Neural crest cell (in vitro differentiated cells): Measurements from ENCODE around the gene RIT2. TPM values are rescaled to one million over a fixed set of nuclear protein-coding genes. Genes with fewer than 3 reads are reported as not detected.

ENCODE experiments used
- DNase-seq: peaks from one replicate; pipeline ENCODE4 v3.0.0; 2021; ENCODE audit warnings: low read depth, mixed read lengths, low spot score
- H3K27ac Mint-ChIP-seq: one replicate; pipeline ENCODE4 v1.8.0; 2021; ENCODE audit warnings: mild to moderate bottlenecking, mixed read lengths; ENCODE audit not compliant: unreplicated experiment
- H3K27me3 Mint-ChIP-seq: 2 replicates; pipeline ENCODE4 v1.8.0; 2021; ENCODE audit warnings: low read depth, mild to moderate bottlenecking, mixed read lengths
- H3K36me3 Mint-ChIP-seq: 2 replicates; pipeline ENCODE4 v1.8.0; 2021; ENCODE audit warnings: low read depth, mild to moderate bottlenecking, mixed read lengths
- H3K4me1 Mint-ChIP-seq: 2 replicates; pipeline ENCODE4 v1.8.0; 2021; ENCODE audit warnings: mixed read lengths
- H3K4me3 Mint-ChIP-seq: one replicate; pipeline ENCODE4 v1.8.0; 2021; ENCODE audit warnings: mild to moderate bottlenecking, mixed read lengths
- H3K9me3 Mint-ChIP-seq: 2 replicates; pipeline ENCODE4 v1.8.0; 2021; ENCODE audit warnings: mixed read lengths
- CTCF ChIP-seq: fragments of 200-600 bp; sonication (generic); conservative IDR thresholded peaks from 2 replicates; pipeline ENCODE4 v1.5.0; 2021; ENCODE audit warnings: antibody characterized with exemption, mild to moderate bottlenecking
- total RNA-seq: library from RNA; stranded (reverse); gene quantifications from 2 replicates; pipeline ENCODE4 v1.2.1, GENCODE V29; 2021

Gene RIT2
- total RNA-seq, 1 donor from 2014 or later: not detected

GRCh38 chr18:42977982-42978637 lies 137.4 kb downstream of the RIT2 start:
- no peak overlapping the region for H3K27ac Mint-ChIP-seq
- no peak overlapping the region for H3K4me3 Mint-ChIP-seq
- H3K9me3 Mint-ChIP-seq: no peaks in the 10 kb centered on the region

GRCh38 chr18:42976869-42977590 lies 138.5 kb downstream of the RIT2 start:
- Mint-ChIP-seq H3K4me3 (no peak overlapping the region), H3K9me3 (no peaks in the 10 kb centered on the region), H3K27me3 (no peaks in the 10 kb centered on the region), H3K4me1 (peaks cover 24% of the 10 kb centered on the region), H3K27ac (no peak overlapping the region), H3K36me3 (no peaks in the 10 kb centered on the region)
- no peak for DNase-seq
- TF ChIP-seq CTCF: no peak

More at GRCh38 chr18:42977982-42978637, 137.4 kb downstream of the RIT2 start:
- Mint-ChIP-seq H3K4me1 (peaks cover 24% of the 10 kb centered on the region), H3K36me3 (no peaks in the 10 kb centered on the region), H3K27me3 (no peaks in the 10 kb centered on the region)
- DNase-seq: no peak
- TF ChIP-seq CTCF: no peak

- H3K4me1 Mint-ChIP-seq: no peaks in the 10 kb centered on the region
- no peaks in the 10 kb centered on the region for H3K9me3 Mint-ChIP-seq
- H3K27me3 Mint-ChIP-seq: no peaks in the 10 kb centered on the region
- no peak for TF ChIP-seq CTCF
- H3K36me3 Mint-ChIP-seq: no peaks in the 10 kb centered on the region
- no peak overlapping the region for H3K27ac Mint-ChIP-seq
- no peak overlapping the region for H3K4me3 Mint-ChIP-seq
- DNase-seq: no peak
Observed at GRCh38 chr18:42969366-42969765, 146.1 kb downstream of the RIT2 start.

GRCh38 chr18:42961298-42961697 lies 154.2 kb downstream of the RIT2 start:
- Mint-ChIP-seq H3K27me3 (no peaks in the 10 kb centered on the region), H3K4me3 (no peak overlapping the region)
- no peak for TF ChIP-seq CTCF

GRCh38 chr18:42959528-42959927 lies 156.0 kb downstream of the RIT2 start:
- no peaks in the 10 kb centered on the region for H3K36me3 Mint-ChIP-seq
- no peak for DNase-seq
- no peak overlapping the region for H3K4me3 Mint-ChIP-seq
- H3K4me1 Mint-ChIP-seq: peaks cover 9% of the 10 kb centered on the region
- H3K27ac Mint-ChIP-seq: no peak overlapping the region
- H3K9me3 Mint-ChIP-seq: peaks cover 2% of the 10 kb centered on the region
- no peak for TF ChIP-seq CTCF
- H3K27me3 Mint-ChIP-seq: no peaks in the 10 kb centered on the region

More at GRCh38 chr18:42961298-42961697, 154.2 kb downstream of the RIT2 start:
- no peak overlapping the region for H3K27ac Mint-ChIP-seq
- peaks cover 2% of the 10 kb centered on the region for H3K9me3 Mint-ChIP-seq
- H3K4me1 Mint-ChIP-seq: peaks cover 3% of the 10 kb centered on the region
- H3K36me3 Mint-ChIP-seq: no peaks in the 10 kb centered on the region
- DNase-seq: no peak
